K562 (cell line): ENCODE results near the gene NOX1. TPM values are rescaled to one million over a fixed set of nuclear protein-coding genes. Genes with fewer than 3 reads are reported as not detected.

Experiments used
- ATAC-seq: fragments of 200-7000 bp; cut with Tn5 transposase; 3 replicates; pipeline ENCODE4 v1.9.1; 2020; ENCODE audit warnings: moderate library complexity
- BruUV-seq: library from RNA; stranded (reverse); fragments of 400-500 nt; replicated peaks from 2 replicates; lab custom pipeline; 2021; lab: Mats Ljungman, UMichigan
- CTCF ChIA-PET: fragments of 300-600 bp; formaldehyde crosslinking; extraction: SDS; loops from one replicate; lab custom pipeline; 2021; ENCODE audit warnings: low intra/inter-chr PET ratio; lab: Yijun Ruan, JAX
- POLR2A ChIA-PET: fragments of 300-600, 350-650 bp; sonication (Branson Sonifier 250); formaldehyde crosslinking; extraction: SDS; loops from one replicate; lab custom pipeline; 2021; ENCODE audit warnings: antibody characterized with exemption, inconsistent platforms; lab: Yijun Ruan, JAX
- DNase-seq, 4 experiments: peaks; one replicate each; pipeline versions ENCODE4 v3.0.0 to v3.0.0-alpha.2; 2011 to 2018; ENCODE audit warnings: low spot score in 3 of 4, mixed read lengths in 3 of 4; ENCODE audit errors: extremely low read depth in 1 of 4
- FAIRE-seq: peaks from 2 replicates; lab custom pipeline; 2011; peaks lifted over from hg19 to GRCh38; lab: Jason Lieb, UNC
- H2AFZ ChIP-seq: 2 replicates; pipeline ENCODE4 v1.6.0; 2011; ENCODE audit warnings: low read depth, low read length, control low read depth, inconsistent platforms
- H3K27ac ChIP-seq: fragments of 200-600 bp; 3 replicates; pipeline ENCODE4 v1.8.0; 2011; ENCODE audit warnings: low read depth, mild to moderate bottlenecking, control low read depth, inconsistent platforms, low read length, moderate library complexity, mixed read lengths; ENCODE audit errors: extremely low read depth
- H3K27me3 ChIP-seq, 2 experiments: fragments of 300-600 bp in 1 of 2; 2 replicates in 1 of 2; 3 replicates in 1 of 2; pipeline versions ENCODE4 v1.6.0 to v1.8.0; 2011; ENCODE audit warnings: inconsistent platforms in 2 of 2, low read length in 2 of 2, mild to moderate bottlenecking in 1 of 2, mixed read lengths in 1 of 2, moderate library complexity in 1 of 2; ENCODE audit not compliant: control insufficient read depth in 2 of 2, insufficient read depth in 2 of 2
- H3K36me3 ChIP-seq: fragments of 300-600 bp; 3 replicates; pipeline ENCODE4 v1.8.0; 2011; ENCODE audit warnings: mild to moderate bottlenecking, low read length, inconsistent platforms; ENCODE audit not compliant: control insufficient read depth, insufficient read depth
- H3K4me1 ChIP-seq, 2 experiments: fragments of 200-600 bp in 1 of 2; replicated peaks in 1 of 2; 2 replicates in 1 of 2; 3 replicates in 1 of 2; pipeline versions ENCODE4 v1.5.1 to v1.8.0; 2011; ENCODE audit warnings: inconsistent platforms in 2 of 2, low read length in 2 of 2, mild to moderate bottlenecking in 1 of 2, mixed read lengths in 1 of 2, moderate library complexity in 1 of 2; ENCODE audit not compliant: control insufficient read depth in 2 of 2, insufficient read depth in 2 of 2
- H3K4me2 ChIP-seq: 2 replicates; pipeline ENCODE4 v1.6.1; 2011; ENCODE audit warnings: low read length, control low read depth, inconsistent platforms, mixed read lengths; ENCODE audit not compliant: insufficient read depth
- H3K4me3 ChIP-seq: fragments of 200-600 bp; sonication (generic), shearing (Covaris generic); 2 replicates; pipeline ENCODE4 v1.5.1; 2016; ENCODE audit warnings: control low read depth, inconsistent platforms
- H3K79me2 ChIP-seq: fragments of 200-600 bp; 3 replicates; pipeline ENCODE4 v1.8.0; 2011; ENCODE audit warnings: low read length, inconsistent platforms; ENCODE audit not compliant: control insufficient read depth, insufficient read depth
- H3K9ac ChIP-seq, 2 experiments: 2 replicates each; pipeline versions ENCODE4 v1.6.0 to v1.6.1; 2011; ENCODE audit warnings: low read depth in 2 of 2, low read length in 2 of 2, control low read depth in 1 of 2, inconsistent platforms in 1 of 2, mild to moderate bottlenecking in 1 of 2, mixed read lengths in 1 of 2; ENCODE audit not compliant: insufficient read depth in 1 of 2
- H3K9me1 ChIP-seq: one replicate; pipeline ENCODE4 v1.6.0; 2011; ENCODE audit warnings: inconsistent platforms, mild to moderate bottlenecking, low read length, moderate library complexity; ENCODE audit not compliant: control insufficient read depth, insufficient read depth
- H3K9me3 ChIP-seq: replicated peaks from 2 replicates; pipeline ENCODE4 v1.5.1; 2011; ENCODE audit warnings: low read depth, low read length, inconsistent platforms; ENCODE audit not compliant: control insufficient read depth, insufficient read depth
- H4K20me1 ChIP-seq: replicated peaks from 2 replicates; pipeline ENCODE4 v1.6.1; 2011; ENCODE audit warnings: low read length, inconsistent platforms, mixed read lengths; ENCODE audit not compliant: control insufficient read depth, insufficient read depth
- ARID2 ChIP-seq: fragments of 450-650 bp; IDR thresholded peaks from 2 replicates; pipeline ENCODE4 v1.6.1; 2017; ENCODE audit warnings: antibody characterized with exemption, mild to moderate bottlenecking
- BCL6 ChIP-seq: fragments of 250-450 bp; sonication (Bioruptor Pico); IDR thresholded peaks from 2 replicates; pipeline ENCODE4 v1.4.0; 2020
- CC2D1A ChIP-seq: fragments of 450-650 bp; IDR thresholded peaks from 2 replicates; pipeline ENCODE4 v1.6.1; 2017; ENCODE audit warnings: mild to moderate bottlenecking
- CREBBP ChIP-seq: IDR thresholded peaks from one replicate; pipeline ENCODE4 v1.6.1; 2012; ENCODE audit warnings: low read depth, mild to moderate bottlenecking, control low read depth, inconsistent platforms, low read length
- FOXJ3 ChIP-seq: sonication (generic); formaldehyde crosslinking; IDR thresholded peaks from 2 replicates; pipeline ENCODE4 v1.4.0; 2020; ENCODE audit warnings: mild to moderate bottlenecking, missing genetic modification reagents
- FOXM1 ChIP-seq, 2 experiments: fragments of 450-650 bp in 1 of 2; sonication (generic) in 1 of 2; formaldehyde crosslinking in 1 of 2; IDR thresholded peaks; 2 replicates each; pipeline versions ENCODE4 v1.6.1 to v1.9.0; 2017 to 2022; ENCODE audit warnings: low read depth in 2 of 2, mild to moderate bottlenecking in 2 of 2, missing genetic modification reagents in 1 of 2, moderate library complexity in 1 of 2
- HDAC1 ChIP-seq, 2 experiments: fragments of 450-650 bp; IDR thresholded peaks; 2 replicates each; pipeline ENCODE4 v1.6.1; 2016 to 2017; ENCODE audit warnings: inconsistent platforms in 1 of 2, mild to moderate bottlenecking in 1 of 2, moderate library complexity in 1 of 2
- MCM7 ChIP-seq, 2 experiments: fragments of 450-650 bp; IDR thresholded peaks; 2 replicates each; pipeline ENCODE4 v1.6.1; 2016 to 2018
- PHTF2 ChIP-seq: fragments of 250-450 bp; sonication (Bioruptor Pico); IDR thresholded peaks from 2 replicates; pipeline ENCODE4 v1.5.0; 2021; ENCODE audit warnings: mild to moderate bottlenecking
- POLR2B ChIP-seq: fragments of 450-650 bp; IDR thresholded peaks from 2 replicates; pipeline ENCODE4 v1.6.1; 2018; ENCODE audit warnings: low read depth; ENCODE audit not compliant: partially characterized antibody
- POLR2H ChIP-seq: IDR thresholded peaks from 2 replicates; pipeline ENCODE4 v1.6.1; 2016; ENCODE audit warnings: missing genetic modification characterization, low read depth, mild to moderate bottlenecking, control low read depth, missing compliant biosample characterization, moderate library complexity
- SP1 ChIP-seq: sonication (generic); formaldehyde crosslinking; IDR thresholded peaks from 2 replicates; pipeline ENCODE4 v1.8.1; 2022; ENCODE audit warnings: mild to moderate bottlenecking, missing genetic modification reagents
- TCF3 ChIP-seq: sonication (generic); formaldehyde crosslinking; IDR thresholded peaks from 2 replicates; pipeline ENCODE4 v1.4.0; 2020; ENCODE audit warnings: mild to moderate bottlenecking, missing genetic modification reagents
- ZFP36 ChIP-seq: fragments of 150-350 bp; IDR thresholded peaks from 2 replicates; pipeline ENCODE4 v1.6.1; 2018; ENCODE audit warnings: low read length, low read depth; ENCODE audit not compliant: partially characterized antibody
- ZFX ChIP-seq: sonication (generic); formaldehyde crosslinking; IDR thresholded peaks from 2 replicates; pipeline ENCODE4 v1.8.0; 2022; ENCODE audit warnings: mild to moderate bottlenecking, missing genetic modification reagents, moderate library complexity
- ZNF408 ChIP-seq: fragments of 250-450 bp; sonication (Bioruptor Pico); IDR thresholded peaks from 2 replicates; pipeline ENCODE4 v1.4.0; 2020; ENCODE audit warnings: low read depth, mild to moderate bottlenecking, moderate library complexity
- ZNF695 ChIP-seq: fragments of 450-650 bp; formaldehyde crosslinking; IDR thresholded peaks from 2 replicates; pipeline ENCODE4 v1.4.0; 2020; ENCODE audit warnings: mild to moderate bottlenecking, moderate library complexity
- WGBS: fragments of 100-300 bp; shearing (Covaris generic); methylation state at CpG from one replicate; pipeline ENCODE4 v1.1.6; 2016; ENCODE audit warnings: low coverage, mixed read lengths; ENCODE audit not compliant: insufficient coverage; ENCODE audit errors: missing lambda C conversion rate; 5-methylcytosine and 5-hydroxymethylcytosine counted together
- in situ Hi-C: fragments of 300-500 bp; cut with MboI; formaldehyde crosslinking; loops from 4 replicates; pipeline ENCODE4 v1.15.0; 2018; ENCODE audit warnings: inconsistent platforms, mixed read lengths
- intact Hi-C: fragments of 100-400 bp; cut with micrococcal nuclease; formaldehyde crosslinking; loops from 2 replicates; pipeline ENCODE4 v1.14.2; 2022
- polyA plus RNA-seq, 8 experiments: library from polyadenylated mRNA; depleted of rRNA in 4 of 8; stranded (reverse) in 5 of 8; unstranded in 3 of 8; fragments of >200 nt; fragmentation: Nextera tagmentation in 2 of 8; fragmentation: Illumina TruSeq in 1 of 8; extraction: Ambion mirVana in 2 of 8; extraction: Trizol in 1 of 8; gene quantifications; 2 replicates each; pipeline versions ENCODE4 v1.2.1 to v1.2.3, GENCODE V29; 2011 to 2014; ENCODE audit warnings: inconsistent platforms in 1 of 8, missing spikeins in 1 of 8
- total RNA-seq, 7 experiments: library from RNA; depleted of rRNA in 6 of 7; stranded (reverse); fragments of >200 nt in 6 of 7; fragmentation: Illumina TruSeq in 2 of 7; extraction: Trizol in 2 of 7; gene quantifications; 2 replicates each; pipeline versions ENCODE4 v1.2.1 to v1.2.3, GENCODE V29; 2011 to 2021; ENCODE audit warnings: low replicate concordance in 1 of 7
- TF ChIP-seq, protein P1 (sequence below): sonication (generic); formaldehyde crosslinking; IDR thresholded peaks from 2 replicates; pipeline ENCODE4 v1.8.1; 2023; ENCODE audit warnings: mild to moderate bottlenecking, missing genetic modification reagents

The NOX1 gene
- total and polyA plus RNA-seq, 9 of the 15 experiments (the other 6 are each of a cell fraction or from before 2014, with no cell fraction given), result 0.01 TPM; not detected in 8

DNA sequence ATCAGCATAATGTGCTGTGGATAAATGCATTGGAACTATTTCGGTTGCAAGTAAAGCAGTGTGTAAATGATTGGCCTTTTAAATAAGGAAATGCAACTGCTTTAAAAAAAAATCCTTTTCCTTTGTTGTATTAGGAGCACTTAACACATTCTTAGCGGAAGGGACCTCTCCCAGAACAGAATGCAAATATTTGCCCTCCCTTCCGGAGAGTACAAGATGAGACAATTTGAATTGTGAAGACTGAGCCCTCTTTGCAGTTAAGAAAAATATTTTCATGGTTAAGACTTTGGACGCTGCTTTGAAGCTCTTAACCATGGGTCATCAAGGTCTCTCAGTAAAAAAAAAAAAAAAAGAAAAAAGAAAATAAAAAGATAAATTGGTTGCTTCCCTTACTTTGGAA is 9.5 kb upstream of the NOX1 start:
- H3K27me3 ChIP-seq, result no peaks in the 10 kb centered on the region; a peak in 2 of 5 replicates
- no peak overlapping the region for H3K4me2 ChIP-seq
- H3K79me2 ChIP-seq, result no peaks in the 10 kb centered on the region
- ChIA-PET CTCF (no interaction called here), POLR2A (no interaction called here)
- no peaks in the 10 kb centered on the region for H3K36me3 ChIP-seq
- no peak overlapping the region for H3K4me3 ChIP-seq
- 0% methylated on average over 4 of the region's 4 CpGs for WGBS
- no peak for ATAC-seq
- no peaks in the 10 kb centered on the region for H3K9me1 ChIP-seq
- no peaks in the 10 kb centered on the region for H4K20me1 ChIP-seq
- H3K4me1 ChIP-seq, result no peaks in the 10 kb centered on the region
- intact Hi-C loops, result no loop called here
- H3K9ac ChIP-seq, result no peak overlapping the region
- no peaks in the 10 kb centered on the region for H3K9me3 ChIP-seq
- no peak for DNase-seq
- in situ Hi-C loops, result no loop called here
- H2AFZ ChIP-seq, result no peak overlapping the region
- H3K27ac ChIP-seq, result no peak overlapping the region
- no peak for FAIRE-seq
- no TSS peak for BruUV-seq
- TF ChIP-seq POLR2H (no peak), PHTF2 (no peak), FOXM1 (IDR thresholded peaks at IDR 0.05; ENCODE audit: low read depth) (no peak), FOXM1 (CRISPR knock-in tag; IDR thresholded peaks at IDR 0.05; ENCODE audit: low read depth) (no peak), TCF3 (CRISPR knock-in tag) (no peak), ARID2 (no peak), CREBBP (no peak), FOXJ3 (CRISPR knock-in tag) (no peak)

DNA sequence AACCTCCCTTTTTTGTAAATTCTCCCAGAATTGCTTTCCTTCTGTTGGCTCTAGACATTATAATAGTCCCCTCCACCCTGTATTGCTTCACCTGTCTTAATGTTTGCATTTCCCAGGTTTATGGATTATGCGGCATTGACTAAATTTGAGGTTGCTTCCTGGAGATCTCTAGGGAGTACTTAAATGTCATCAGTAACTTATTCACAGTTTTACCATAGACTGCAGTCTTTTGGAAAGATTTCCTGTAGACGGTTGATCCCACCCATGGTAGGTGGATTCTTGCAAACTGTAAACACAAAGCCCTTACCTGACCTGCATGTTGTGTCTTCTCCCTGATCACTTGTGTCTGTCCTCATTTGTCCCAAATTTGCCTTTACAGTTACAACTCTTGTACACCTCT is 6.2 kb upstream of the NOX1 start:
- in situ Hi-C loops, result no loop called here
- FAIRE-seq, result no peak
- 49% methylated on average over 2 of the region's 2 CpGs for WGBS
- TF ChIP-seq ZNF408 (CRISPR knock-in tag) (no peak), MCM7 (IDR thresholded peaks at IDR 0.05) (no peak), ZFP36 (no peak), ZFX (CRISPR knock-in tag) (no peak), ZNF695 (CRISPR knock-in tag) (no peak), CC2D1A (no peak), BCL6 (CRISPR knock-in tag) (no peak), SP1 (no peak), POLR2B (no peak), HDAC1 (IDR thresholded peaks at IDR 0.05) (no peak)
- TF ChIP-seq, protein P1, sequence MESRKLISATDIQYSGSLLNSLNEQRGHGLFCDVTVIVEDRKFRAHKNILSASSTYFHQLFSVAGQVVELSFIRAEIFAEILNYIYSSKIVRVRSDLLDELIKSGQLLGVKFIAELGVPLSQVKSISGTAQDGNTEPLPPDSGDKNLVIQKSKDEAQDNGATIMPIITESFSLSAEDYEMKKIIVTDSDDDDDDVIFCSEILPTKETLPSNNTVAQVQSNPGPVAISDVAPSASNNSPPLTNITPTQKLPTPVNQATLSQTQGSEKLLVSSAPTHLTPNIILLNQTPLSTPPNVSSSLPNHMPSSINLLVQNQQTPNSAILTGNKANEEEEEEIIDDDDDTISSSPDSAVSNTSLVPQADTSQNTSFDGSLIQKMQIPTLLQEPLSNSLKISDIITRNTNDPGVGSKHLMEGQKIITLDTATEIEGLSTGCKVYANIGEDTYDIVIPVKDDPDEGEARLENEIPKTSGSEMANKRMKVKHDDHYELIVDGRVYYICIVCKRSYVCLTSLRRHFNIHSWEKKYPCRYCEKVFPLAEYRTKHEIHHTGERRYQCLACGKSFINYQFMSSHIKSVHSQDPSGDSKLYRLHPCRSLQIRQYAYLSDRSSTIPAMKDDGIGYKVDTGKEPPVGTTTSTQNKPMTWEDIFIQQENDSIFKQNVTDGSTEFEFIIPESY (CRISPR knock-in tag), result no peak

More for the DNA sequence above, 6.2 kb upstream of the NOX1 start:
- H3K9ac ChIP-seq, result no peak overlapping the region
- H4K20me1 ChIP-seq, result no peaks in the 10 kb centered on the region
- ChIA-PET CTCF (no interaction called here), POLR2A (no interaction called here)
- H3K27ac ChIP-seq, result no peak overlapping the region
- DNase-seq (no peak), ATAC-seq (no peak)
- H3K4me1 ChIP-seq, result no peaks in the 10 kb centered on the region
- H3K79me2 ChIP-seq, result no peaks in the 10 kb centered on the region
- H3K4me2 ChIP-seq, result no peak overlapping the region
- no peak overlapping the region for H2AFZ ChIP-seq
- no TSS peak for BruUV-seq
- no peak overlapping the region for H3K4me3 ChIP-seq
- H3K36me3 ChIP-seq, result no peaks in the 10 kb centered on the region
- H3K9me1 ChIP-seq, result no peaks in the 10 kb centered on the region
- no peaks in the 10 kb centered on the region; a peak in 1 of 5 replicates for H3K27me3 ChIP-seq
- no peaks in the 10 kb centered on the region for H3K9me3 ChIP-seq
- intact Hi-C loops, result no loop called here
